Neural cell (in vitro differentiated cells): ENCODE measurements around the gene LPP. TPM values are rescaled to one million over a fixed set of nuclear protein-coding genes. Genes with fewer than 3 reads are reported as not detected.

Experiments used
- H2AFZ ChIP-seq: fragments of 200-600, 300-800 bp; sonication (generic), shearing (Covaris generic); 2 replicates; pipeline ENCODE4 v1.6.0; 2014; ENCODE audit warnings: low read depth, mild to moderate bottlenecking, antibody characterized with exemption, low read length, moderate library complexity
- H3F3A ChIP-seq: fragments of 200-600 bp; shearing (Covaris generic); 2 replicates; pipeline ENCODE4 v1.6.1; 2016; ENCODE audit warnings: mild to moderate bottlenecking, moderate library complexity, mixed read lengths, antibody characterized with exemption, low read length; ENCODE audit not compliant: insufficient read depth, poor library complexity, severe bottlenecking
- H3K27ac ChIP-seq: fragments of 200-600, 300-800 bp; sonication (generic), shearing (Covaris generic); 2 replicates; pipeline ENCODE4 v1.5.1; 2014; ENCODE audit warnings: mild to moderate bottlenecking, low read length, moderate library complexity
- H3K27me3 ChIP-seq: fragments of 300-800, 200-600 bp; sonication (generic), shearing (Covaris generic); 2 replicates; pipeline ENCODE4 v1.6.0; 2014; ENCODE audit warnings: mild to moderate bottlenecking, low read depth, low read length, moderate library complexity; ENCODE audit not compliant: insufficient read depth
- H3K36me3 ChIP-seq: fragments of 300-800, 200-600 bp; sonication (generic), shearing (Covaris generic); 2 replicates; pipeline ENCODE4 v1.5.1; 2014; ENCODE audit warnings: mild to moderate bottlenecking, antibody characterized with exemption, low read length, moderate library complexity; ENCODE audit not compliant: insufficient read depth
- H3K4me2 ChIP-seq: fragments of 300-800, 200-600 bp; sonication (generic), shearing (Covaris generic); 2 replicates; pipeline ENCODE4 v1.6.0; 2014; ENCODE audit warnings: mild to moderate bottlenecking, low read length
- H3K4me3 ChIP-seq: fragments of 300-800, 200-600 bp; sonication (generic), shearing (Covaris generic); 2 replicates; pipeline ENCODE4 v1.5.1; 2014; ENCODE audit warnings: mild to moderate bottlenecking, low read length, moderate library complexity
- H3K79me2 ChIP-seq: fragments of 200-600 bp; shearing (Covaris generic); replicated peaks from 2 replicates; pipeline ENCODE4 v1.6.0; 2014; ENCODE audit warnings: mild to moderate bottlenecking, low read length, moderate library complexity; ENCODE audit not compliant: insufficient read depth
- H3K9ac ChIP-seq: fragments of 300-800, 200-600 bp; sonication (generic), shearing (Covaris generic); 2 replicates; pipeline ENCODE4 v1.6.1; 2016; ENCODE audit warnings: mild to moderate bottlenecking, low read length, mixed read lengths
- H3K9me2 ChIP-seq: fragments of 200-600 bp; shearing (Covaris generic); 2 replicates; pipeline ENCODE4 v1.6.1; 2016; ENCODE audit warnings: mild to moderate bottlenecking, low read length, mixed read lengths; ENCODE audit not compliant: insufficient read depth
- H3K9me3 ChIP-seq: fragments of 200-600, 300-800 bp; sonication (generic), shearing (Covaris generic); 2 replicates; pipeline ENCODE4 v1.6.1; 2016; ENCODE audit warnings: mild to moderate bottlenecking, mixed run types, low read length, moderate library complexity, mixed read lengths
- H4K20me1 ChIP-seq: fragments of 200-600 bp; shearing (Covaris generic); 2 replicates; pipeline ENCODE4 v1.6.1; 2016; ENCODE audit warnings: mild to moderate bottlenecking, mixed run types; ENCODE audit not compliant: insufficient read depth
- CTCF ChIP-seq: fragments of 450-650 bp; IDR thresholded peaks from 2 replicates; pipeline ENCODE4 v1.5.1; 2014; ENCODE audit warnings: antibody characterized with exemption, mild to moderate bottlenecking, moderate library complexity; ENCODE audit not compliant: poor library complexity, severe bottlenecking
- EP300 ChIP-seq: fragments of 450-650 bp; conservative IDR thresholded peaks from 2 replicates; pipeline ENCODE4 v1.6.1; 2014; ENCODE audit warnings: antibody characterized with exemption, mild to moderate bottlenecking, moderate library complexity; ENCODE audit not compliant: poor library complexity, severe bottlenecking
- EZH2 ChIP-seq: fragments of 200-600, 300-800 bp; shearing (Covaris generic), sonication (generic); IDR thresholded peaks from 2 replicates; pipeline ENCODE4 v1.6.1; 2014; ENCODE audit warnings: antibody characterized with exemption, low read length, borderline replicate concordance, mild to moderate bottlenecking; ENCODE audit not compliant: insufficient read depth, poor library complexity, severe bottlenecking
- MXI1 ChIP-seq: fragments of 450-650 bp; conservative IDR thresholded peaks from 2 replicates; pipeline ENCODE4 v1.6.1; 2014; ENCODE audit warnings: antibody characterized with exemption, mild to moderate bottlenecking; ENCODE audit not compliant: poor library complexity, severe bottlenecking
- POLR2AphosphoS5 ChIP-seq: IDR thresholded peaks from 2 replicates; pipeline ENCODE4 v1.6.1; 2012
- RAD21 ChIP-seq: fragments of 450-650 bp; conservative IDR thresholded peaks from 2 replicates; pipeline ENCODE4 v1.6.1; 2014; ENCODE audit warnings: antibody characterized with exemption, mild to moderate bottlenecking, moderate library complexity
- SMC3 ChIP-seq: fragments of 450-650 bp; conservative IDR thresholded peaks from 2 replicates; pipeline ENCODE4 v1.6.1; 2014; ENCODE audit warnings: antibody characterized with exemption, mild to moderate bottlenecking, moderate library complexity; ENCODE audit not compliant: poor library complexity
- TAF1 ChIP-seq: IDR thresholded peaks from 2 replicates; pipeline ENCODE4 v1.6.1; 2012; ENCODE audit warnings: low read depth
- polyA plus RNA-seq: library from polyadenylated mRNA; depleted of rRNA; stranded (reverse); fragments of >200 nt; gene quantifications from 2 replicates; pipeline ENCODE4 v1.2.3, GENCODE V29; 2014
- TF ChIP-seq, protein P1 (sequence below): IDR thresholded peaks from 2 replicates; pipeline ENCODE4 v1.6.1; 2012; ENCODE audit warnings: borderline replicate concordance

Gene LPP
- polyA plus RNA-seq, 1 donor from 2014 or later, result 3.0 TPM

DNA sequence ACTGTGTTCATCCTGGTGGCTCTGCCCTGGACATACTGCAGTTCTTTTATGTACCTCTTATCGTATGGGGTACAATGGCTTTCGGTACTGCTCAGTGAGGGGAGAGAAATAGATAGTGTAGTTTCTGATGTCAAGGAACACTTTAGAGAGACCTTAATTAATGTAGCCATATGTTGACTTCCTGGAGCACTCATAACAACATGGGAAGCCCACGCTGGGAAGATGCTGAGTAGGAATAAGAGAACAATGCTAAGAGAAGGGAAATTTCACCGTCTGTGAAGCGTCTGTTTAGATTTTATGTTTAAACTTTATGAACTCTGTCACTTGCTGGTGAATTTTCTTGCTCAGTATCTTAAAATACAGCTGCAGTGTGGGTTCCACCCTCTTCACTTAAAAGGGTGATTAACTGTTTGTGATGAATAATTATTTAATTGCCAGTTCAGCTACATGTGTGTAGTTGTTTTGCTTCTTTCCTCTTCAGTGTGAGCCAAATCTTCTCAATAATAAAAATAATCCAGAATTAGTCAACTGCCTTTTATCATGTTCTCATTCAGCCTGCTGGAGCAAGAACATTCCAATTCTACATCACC lies 644.7 kb downstream of the LPP start:
- Histone ChIP-seq H3K4me2 (no peak overlapping the region), H3K9me3 (no peaks in the 10 kb centered on the region), H3K9me2 (no peaks in the 10 kb centered on the region), H2AFZ (no peak overlapping the region), H3K79me2 (no peaks in the 10 kb centered on the region), H3K4me3 (no peak overlapping the region), H3K27me3 (no peaks in the 10 kb centered on the region), H3K27ac (no peak overlapping the region), H4K20me1 (no peaks in the 10 kb centered on the region), H3K9ac (no peak overlapping the region), H3F3A (no peaks in the 10 kb centered on the region), H3K36me3 (no peaks in the 10 kb centered on the region)
- TF ChIP-seq EZH2, result no peak
- TF ChIP-seq SMC3, result no peak
- TF ChIP-seq TAF1, result no peak
- TF ChIP-seq CTCF, result no peak
- no peak for TF ChIP-seq EP300
- TF ChIP-seq, protein P1, sequence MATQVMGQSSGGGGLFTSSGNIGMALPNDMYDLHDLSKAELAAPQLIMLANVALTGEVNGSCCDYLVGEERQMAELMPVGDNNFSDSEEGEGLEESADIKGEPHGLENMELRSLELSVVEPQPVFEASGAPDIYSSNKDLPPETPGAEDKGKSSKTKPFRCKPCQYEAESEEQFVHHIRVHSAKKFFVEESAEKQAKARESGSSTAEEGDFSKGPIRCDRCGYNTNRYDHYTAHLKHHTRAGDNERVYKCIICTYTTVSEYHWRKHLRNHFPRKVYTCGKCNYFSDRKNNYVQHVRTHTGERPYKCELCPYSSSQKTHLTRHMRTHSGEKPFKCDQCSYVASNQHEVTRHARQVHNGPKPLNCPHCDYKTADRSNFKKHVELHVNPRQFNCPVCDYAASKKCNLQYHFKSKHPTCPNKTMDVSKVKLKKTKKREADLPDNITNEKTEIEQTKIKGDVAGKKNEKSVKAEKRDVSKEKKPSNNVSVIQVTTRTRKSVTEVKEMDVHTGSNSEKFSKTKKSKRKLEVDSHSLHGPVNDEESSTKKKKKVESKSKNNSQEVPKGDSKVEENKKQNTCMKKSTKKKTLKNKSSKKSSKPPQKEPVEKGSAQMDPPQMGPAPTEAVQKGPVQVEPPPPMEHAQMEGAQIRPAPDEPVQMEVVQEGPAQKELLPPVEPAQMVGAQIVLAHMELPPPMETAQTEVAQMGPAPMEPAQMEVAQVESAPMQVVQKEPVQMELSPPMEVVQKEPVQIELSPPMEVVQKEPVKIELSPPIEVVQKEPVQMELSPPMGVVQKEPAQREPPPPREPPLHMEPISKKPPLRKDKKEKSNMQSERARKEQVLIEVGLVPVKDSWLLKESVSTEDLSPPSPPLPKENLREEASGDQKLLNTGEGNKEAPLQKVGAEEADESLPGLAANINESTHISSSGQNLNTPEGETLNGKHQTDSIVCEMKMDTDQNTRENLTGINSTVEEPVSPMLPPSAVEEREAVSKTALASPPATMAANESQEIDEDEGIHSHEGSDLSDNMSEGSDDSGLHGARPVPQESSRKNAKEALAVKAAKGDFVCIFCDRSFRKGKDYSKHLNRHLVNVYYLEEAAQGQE, result no peak
- no peak for TF ChIP-seq RAD21
- no peak for TF ChIP-seq POLR2AphosphoS5
- no peak for TF ChIP-seq MXI1

- no peak for TF ChIP-seq RAD21
- TF ChIP-seq EZH2, result no peak
- no peak for TF ChIP-seq MXI1
- TF ChIP-seq POLR2AphosphoS5, result no peak
- no peak for TF ChIP-seq CTCF
- TF ChIP-seq EP300, result no peak
- TF ChIP-seq SMC3, result no peak
- TF ChIP-seq, protein P1, result no peak
- TF ChIP-seq TAF1, result no peak
Observed at GRCh38 chr3:188801393-188801792, 647.4 kb downstream of the LPP start.

More at GRCh38 chr3:188801393-188801792, 647.4 kb downstream of the LPP start:
- Histone ChIP-seq H3K4me2 (no peak overlapping the region), H3K4me3 (no peak overlapping the region), H2AFZ (no peak overlapping the region), H3K79me2 (no peaks in the 10 kb centered on the region), H3K9me2 (no peaks in the 10 kb centered on the region), H3K27me3 (no peaks in the 10 kb centered on the region), H3K9ac (no peak overlapping the region), H3K27ac (no peak overlapping the region), H4K20me1 (no peaks in the 10 kb centered on the region), H3K9me3 (no peaks in the 10 kb centered on the region), H3F3A (no peaks in the 10 kb centered on the region), H3K36me3 (no peaks in the 10 kb centered on the region)
